Activated naive CD4-positive, alpha-beta T cell treated with anti-CD3 and anti-CD28 coated beads, Interleukin-2, amount 50 U/mL, for 24 hours (primary cell): ENCODE measurements around the gene EMILIN1.
A peak's percentile ranks its signal among the peaks of the same experiment; 100 is the strongest.

Experiments
- H3K27ac Mint-ChIP-seq: one replicate; pipeline ENCODE4 v1.8.0; 2021; ENCODE audit warnings: mild to moderate bottlenecking, mixed read lengths
- H3K27me3 Mint-ChIP-seq: one replicate; pipeline ENCODE4 v1.8.0; 2021; ENCODE audit warnings: mixed read lengths
- H3K36me3 Mint-ChIP-seq: one replicate; pipeline ENCODE4 v1.8.0; 2021; ENCODE audit warnings: mixed read lengths
- H3K4me1 Mint-ChIP-seq: one replicate; pipeline ENCODE4 v1.8.0; 2021; ENCODE audit warnings: mixed read lengths
- H3K4me3 Mint-ChIP-seq: one replicate; pipeline ENCODE4 v1.8.0; 2021; ENCODE audit warnings: mild to moderate bottlenecking, mixed read lengths
- H3K9me3 Mint-ChIP-seq: one replicate; pipeline ENCODE4 v1.8.0; 2021; ENCODE audit warnings: mixed read lengths

EMILIN1 gene

GRCh38 chr2:27078267-27079194 lies at the start of gene EMILIN1:
Gene EMILIN1, plus strand, starts transcription at chr2:27078615. Its CDS starts 451 bp downstream, at chr2:27079066.
- Mint-ChIP-seq H3K9me3 (no peaks in the 10 kb centered on the region), H3K4me3 (no peak within 1 kb of the TSS), H3K4me1 (peaks cover 49% of the 10 kb centered on the region), H3K27me3 (no peaks in the 10 kb centered on the region), H3K27ac (peak within 1 kb of the TSS; percentile 46), H3K36me3 (no peaks in the 10 kb centered on the region)

- H3K27me3 Mint-ChIP-seq: no peaks in the 10 kb centered on the region
- H3K4me3 Mint-ChIP-seq: no peak overlapping the region
- peaks cover 1% of the 10 kb centered on the region for H3K36me3 Mint-ChIP-seq
- peaks cover 28% of the 10 kb centered on the region for H3K4me1 Mint-ChIP-seq
- no peaks in the 10 kb centered on the region for H3K9me3 Mint-ChIP-seq
- H3K27ac Mint-ChIP-seq: no peak overlapping the region
These were observed 49.4 kb upstream of the EMILIN1 start for GRCh38 chr2:27029051-27029450.

GRCh38 chr2:27032495-27033252 lies 45.7 kb upstream of the EMILIN1 start, which contains the start of gene TMEM214:
Gene TMEM214, plus strand, starts transcription at chr2:27032965. Its CDS starts 51 bp downstream, at chr2:27033016.
- peak within 1 kb of the TSS; percentile 91 for H3K27ac Mint-ChIP-seq
- H3K27me3 Mint-ChIP-seq: no peaks in the 10 kb centered on the region
- H3K4me3 Mint-ChIP-seq: peak within 1 kb of the TSS; percentile 93
- peaks cover 6% of the 10 kb centered on the region for H3K36me3 Mint-ChIP-seq
- H3K4me1 Mint-ChIP-seq: peaks cover 40% of the 10 kb centered on the region
- H3K9me3 Mint-ChIP-seq: no peaks in the 10 kb centered on the region

GRCh38 chr2:27033253-27033852 lies 45.1 kb upstream of the EMILIN1 start:
- no peaks in the 10 kb centered on the region for H3K27me3 Mint-ChIP-seq
- H3K4me3 Mint-ChIP-seq: peak overlapping the region; percentile 93
- H3K27ac Mint-ChIP-seq: peak overlapping the region; percentile 68
- H3K4me1 Mint-ChIP-seq: peaks cover 40% of the 10 kb centered on the region
- peaks cover 6% of the 10 kb centered on the region for H3K36me3 Mint-ChIP-seq
- no peaks in the 10 kb centered on the region for H3K9me3 Mint-ChIP-seq

GRCh38 chr2:27038012-27038411 lies 40.4 kb upstream of the EMILIN1 start:
- H3K4me3 Mint-ChIP-seq: no peak overlapping the region
- no peaks in the 10 kb centered on the region for H3K27me3 Mint-ChIP-seq
- H3K27ac Mint-ChIP-seq: no peak overlapping the region
- peaks cover 23% of the 10 kb centered on the region for H3K4me1 Mint-ChIP-seq
- H3K36me3 Mint-ChIP-seq: peaks cover 13% of the 10 kb centered on the region
- H3K9me3 Mint-ChIP-seq: no peaks in the 10 kb centered on the region

GRCh38 chr2:27038631-27039339 lies 39.6 kb upstream of the EMILIN1 start:
- Mint-ChIP-seq H3K4me1 (peaks cover 18% of the 10 kb centered on the region), H3K27me3 (no peaks in the 10 kb centered on the region), H3K36me3 (peaks cover 13% of the 10 kb centered on the region), H3K4me3 (no peak overlapping the region), H3K9me3 (no peaks in the 10 kb centered on the region), H3K27ac (no peak overlapping the region)

- no peaks in the 10 kb centered on the region for H3K9me3 Mint-ChIP-seq
- H3K27ac Mint-ChIP-seq: no peak overlapping the region
These were observed 39.0 kb upstream of the EMILIN1 start for GRCh38 chr2:27039426-27039825.

GRCh38 chr2:27039871-27040270 lies 38.5 kb upstream of the EMILIN1 start:
- peaks cover 9% of the 10 kb centered on the region for H3K36me3 Mint-ChIP-seq
- H3K9me3 Mint-ChIP-seq: no peaks in the 10 kb centered on the region
- peaks cover 7% of the 10 kb centered on the region for H3K4me1 Mint-ChIP-seq
- H3K4me3 Mint-ChIP-seq: no peak overlapping the region
- no peak overlapping the region for H3K27ac Mint-ChIP-seq
- H3K27me3 Mint-ChIP-seq: no peaks in the 10 kb centered on the region

More at GRCh38 chr2:27039426-27039825, 39.0 kb upstream of the EMILIN1 start:
- Mint-ChIP-seq H3K27me3 (no peaks in the 10 kb centered on the region), H3K36me3 (peaks cover 9% of the 10 kb centered on the region), H3K4me1 (peaks cover 11% of the 10 kb centered on the region), H3K4me3 (no peak overlapping the region)

GRCh38 chr2:27040282-27040681 lies 38.1 kb upstream of the EMILIN1 start:
- Mint-ChIP-seq H3K27me3 (no peaks in the 10 kb centered on the region), H3K9me3 (no peaks in the 10 kb centered on the region), H3K36me3 (peaks cover 9% of the 10 kb centered on the region), H3K4me1 (peaks cover 3% of the 10 kb centered on the region), H3K4me3 (no peak overlapping the region), H3K27ac (no peak overlapping the region)

GRCh38 chr2:27041752-27042151 lies 36.7 kb upstream of the EMILIN1 start:
- no peaks in the 10 kb centered on the region for H3K9me3 Mint-ChIP-seq
- H3K27ac Mint-ChIP-seq: no peak overlapping the region
- no peak overlapping the region for H3K4me3 Mint-ChIP-seq
- H3K36me3 Mint-ChIP-seq: peaks cover 7% of the 10 kb centered on the region
- no peaks in the 10 kb centered on the region for H3K27me3 Mint-ChIP-seq
- peaks cover 3% of the 10 kb centered on the region for H3K4me1 Mint-ChIP-seq

- Mint-ChIP-seq H3K36me3 (peaks cover 7% of the 10 kb centered on the region), H3K9me3 (no peaks in the 10 kb centered on the region), H3K27ac (no peak overlapping the region), H3K4me3 (no peak overlapping the region), H3K27me3 (no peaks in the 10 kb centered on the region), H3K4me1 (peaks cover 3% of the 10 kb centered on the region)
These were observed 36.2 kb upstream of the EMILIN1 start for GRCh38 chr2:27042159-27042661.

- Mint-ChIP-seq H3K27me3 (no peaks in the 10 kb centered on the region), H3K27ac (no peak overlapping the region), H3K4me1 (peaks cover 3% of the 10 kb centered on the region), H3K4me3 (no peak overlapping the region), H3K36me3 (peaks cover 7% of the 10 kb centered on the region), H3K9me3 (no peaks in the 10 kb centered on the region)
These were observed 35.3 kb upstream of the EMILIN1 start for GRCh38 chr2:27042985-27043634.

- H3K9me3 Mint-ChIP-seq: peaks cover 4% of the 10 kb centered on the region
- peak overlapping the region; percentile 100 for H3K27ac Mint-ChIP-seq
- H3K27me3 Mint-ChIP-seq: peaks cover 4% of the 10 kb centered on the region
- peak overlapping the region; percentile 97 for H3K4me3 Mint-ChIP-seq
- H3K36me3 Mint-ChIP-seq: peaks cover 3% of the 10 kb centered on the region
- peaks cover 10% of the 10 kb centered on the region for H3K4me1 Mint-ChIP-seq
These were observed 28.8 kb upstream of the EMILIN1 start for GRCh38 chr2:27049422-27050280.
